Measurements from ENCODE around the gene KLRC3. TPM values are rescaled to one million over a fixed set of nuclear protein-coding genes. Genes with fewer than 3 reads are reported as not detected.
A peak's percentile ranks its signal among the peaks of the same experiment; 100 is the strongest.
"Not testable (repeated sequence)": the region's sequence is repeated elsewhere in the genome, so short reads cannot be mapped to it uniquely, and the experiment has no call there.

The KLRC3 gene
- total and polyA plus RNA-seq, 2 donors (not counting 1 experiment from before 2014, with no cell fraction given): not detected

GRCh38 chr12:10439608-10440274 lies 19.3 kb upstream of the KLRC3 start:
- not testable (repeated sequence) for H3K4me3 ChIP-seq (replicated peaks in 1 of 4; ENCODE audit: control extremely low read depth in 1 of 4, insufficient read depth in 1 of 4, low read depth in 3 of 4, low read length in 4 of 4); DNase-seq (ENCODE audit: low read depth in 2 of 2)

GRCh38 chr12:10437601-10438000 lies 17.2 kb upstream of the KLRC3 start:
- H3K9ac ChIP-seq (ENCODE audit: insufficient read depth, low read length); H4K20me1 ChIP-seq (ENCODE audit: control insufficient read depth, extremely low read depth, insufficient read depth, low read length); H3K4me3 ChIP-seq (replicated peaks in 1 of 4; ENCODE audit: control extremely low read depth in 1 of 4, insufficient read depth in 1 of 4, low read depth in 3 of 4, low read length in 4 of 4); H3K9me3 ChIP-seq (ENCODE audit: control insufficient read depth, insufficient read depth, low read depth, low read length); H2AFZ ChIP-seq (ENCODE audit: low read length); H3K27ac ChIP-seq (ENCODE audit: insufficient read depth, low read length); H3K79me2 ChIP-seq (ENCODE audit: control insufficient read depth, insufficient read depth, low read length); H3K4me1 ChIP-seq (ENCODE audit: control insufficient read depth, extremely low read depth, insufficient read depth, low read length); H3K4me2 ChIP-seq (ENCODE audit: extremely low read depth, insufficient read depth, low read length); H3K27me3 ChIP-seq (ENCODE audit: control insufficient read depth, insufficient read depth, low read length); H3K36me3 ChIP-seq (ENCODE audit: control insufficient read depth, insufficient read depth, low read length); DNase-seq (ENCODE audit: low read depth in 2 of 2): not testable (repeated sequence)

More at GRCh38 chr12:10439608-10440274, 19.3 kb upstream of the KLRC3 start:
- not testable (repeated sequence) for H3K9ac ChIP-seq (ENCODE audit: insufficient read depth, low read length); H3K4me2 ChIP-seq (ENCODE audit: extremely low read depth, insufficient read depth, low read length); H3K9me3 ChIP-seq (ENCODE audit: control insufficient read depth, insufficient read depth, low read depth, low read length); H4K20me1 ChIP-seq (ENCODE audit: control insufficient read depth, extremely low read depth, insufficient read depth, low read length); H3K79me2 ChIP-seq (ENCODE audit: control insufficient read depth, insufficient read depth, low read length); H2AFZ ChIP-seq (ENCODE audit: low read length); H3K36me3 ChIP-seq (ENCODE audit: control insufficient read depth, insufficient read depth, low read length); H3K27me3 ChIP-seq (ENCODE audit: control insufficient read depth, insufficient read depth, low read length); H3K4me1 ChIP-seq (ENCODE audit: control insufficient read depth, extremely low read depth, insufficient read depth, low read length); H3K27ac ChIP-seq (ENCODE audit: insufficient read depth, low read length)

GRCh38 chr12:10435816-10436215 lies 15.4 kb upstream of the KLRC3 start, which contains the start of gene KLRC2:
Gene KLRC2, minus strand, starts transcription at chr12:10436010. Its CDS starts 24 bp downstream, at chr12:10435986.
- not testable (repeated sequence) for H3K4me1 ChIP-seq (ENCODE audit: control insufficient read depth, extremely low read depth, insufficient read depth, low read length); H3K27me3 ChIP-seq (ENCODE audit: control insufficient read depth, insufficient read depth, low read length); H3K9me3 ChIP-seq (ENCODE audit: control insufficient read depth, insufficient read depth, low read depth, low read length); H3K9ac ChIP-seq (ENCODE audit: insufficient read depth, low read length); H4K20me1 ChIP-seq (ENCODE audit: control insufficient read depth, extremely low read depth, insufficient read depth, low read length); H3K79me2 ChIP-seq (ENCODE audit: control insufficient read depth, insufficient read depth, low read length); H2AFZ ChIP-seq (ENCODE audit: low read length); H3K4me2 ChIP-seq (ENCODE audit: extremely low read depth, insufficient read depth, low read length); H3K36me3 ChIP-seq (ENCODE audit: control insufficient read depth, insufficient read depth, low read length); H3K27ac ChIP-seq (ENCODE audit: insufficient read depth, low read length); H3K4me3 ChIP-seq (replicated peaks in 1 of 4; ENCODE audit: control extremely low read depth in 1 of 4, insufficient read depth in 1 of 4, low read depth in 3 of 4, low read length in 4 of 4)
- DNase-seq (ENCODE audit: low read depth in 2 of 2): peak in 1 of 2 donors; percentile 24

GRCh38 chr12:10430623-10431022 lies 10.2 kb upstream of the KLRC3 start:
- H3K4me3 ChIP-seq (replicated peaks in 1 of 4; ENCODE audit: control extremely low read depth in 1 of 4, insufficient read depth in 1 of 4, low read depth in 3 of 4, low read length in 4 of 4); H3K4me1 ChIP-seq (ENCODE audit: control insufficient read depth, extremely low read depth, insufficient read depth, low read length); H3K27ac ChIP-seq (ENCODE audit: insufficient read depth, low read length); H2AFZ ChIP-seq (ENCODE audit: low read length); DNase-seq (ENCODE audit: low read depth in 2 of 2); H3K4me2 ChIP-seq (ENCODE audit: extremely low read depth, insufficient read depth, low read length); H3K9me3 ChIP-seq (ENCODE audit: control insufficient read depth, insufficient read depth, low read depth, low read length); H3K36me3 ChIP-seq (ENCODE audit: control insufficient read depth, insufficient read depth, low read length); H3K27me3 ChIP-seq (ENCODE audit: control insufficient read depth, insufficient read depth, low read length); H4K20me1 ChIP-seq (ENCODE audit: control insufficient read depth, extremely low read depth, insufficient read depth, low read length); H3K79me2 ChIP-seq (ENCODE audit: control insufficient read depth, insufficient read depth, low read length); H3K9ac ChIP-seq (ENCODE audit: insufficient read depth, low read length): not testable (repeated sequence)

GRCh38 chr12:10425938-10426337 lies 5.5 kb upstream of the KLRC3 start:
- H3K4me1 ChIP-seq (ENCODE audit: control insufficient read depth, extremely low read depth, insufficient read depth, low read length); H3K9me3 ChIP-seq (ENCODE audit: control insufficient read depth, insufficient read depth, low read depth, low read length); H3K27ac ChIP-seq (ENCODE audit: insufficient read depth, low read length); H3K36me3 ChIP-seq (ENCODE audit: control insufficient read depth, insufficient read depth, low read length); H3K79me2 ChIP-seq (ENCODE audit: control insufficient read depth, insufficient read depth, low read length); H3K27me3 ChIP-seq (ENCODE audit: control insufficient read depth, insufficient read depth, low read length); DNase-seq (ENCODE audit: low read depth in 2 of 2); H2AFZ ChIP-seq (ENCODE audit: low read length); H3K4me3 ChIP-seq (replicated peaks in 1 of 4; ENCODE audit: control extremely low read depth in 1 of 4, insufficient read depth in 1 of 4, low read depth in 3 of 4, low read length in 4 of 4); H3K4me2 ChIP-seq (ENCODE audit: extremely low read depth, insufficient read depth, low read length); H4K20me1 ChIP-seq (ENCODE audit: control insufficient read depth, extremely low read depth, insufficient read depth, low read length); H3K9ac ChIP-seq (ENCODE audit: insufficient read depth, low read length): not testable (repeated sequence)

- not testable (repeated sequence) for H3K79me2 ChIP-seq (ENCODE audit: control insufficient read depth, insufficient read depth, low read length); H3K9me3 ChIP-seq (ENCODE audit: control insufficient read depth, insufficient read depth, low read depth, low read length); H2AFZ ChIP-seq (ENCODE audit: low read length); H4K20me1 ChIP-seq (ENCODE audit: control insufficient read depth, extremely low read depth, insufficient read depth, low read length); H3K4me1 ChIP-seq (ENCODE audit: control insufficient read depth, extremely low read depth, insufficient read depth, low read length); H3K9ac ChIP-seq (ENCODE audit: insufficient read depth, low read length); H3K4me2 ChIP-seq (ENCODE audit: extremely low read depth, insufficient read depth, low read length); H3K36me3 ChIP-seq (ENCODE audit: control insufficient read depth, insufficient read depth, low read length); H3K27me3 ChIP-seq (ENCODE audit: control insufficient read depth, insufficient read depth, low read length); H3K4me3 ChIP-seq (replicated peaks in 1 of 4; ENCODE audit: control extremely low read depth in 1 of 4, insufficient read depth in 1 of 4, low read depth in 3 of 4, low read length in 4 of 4); H3K27ac ChIP-seq (ENCODE audit: insufficient read depth, low read length); DNase-seq (ENCODE audit: low read depth in 2 of 2)
Measured at GRCh38 chr12:10424260-10424899, 4.0 kb upstream of the KLRC3 start.

GRCh38 chr12:10422159-10422558 lies 1.8 kb upstream of the KLRC3 start:
- H3K36me3 ChIP-seq (ENCODE audit: control insufficient read depth, insufficient read depth, low read length); DNase-seq (ENCODE audit: low read depth in 2 of 2); H3K9ac ChIP-seq (ENCODE audit: insufficient read depth, low read length); H2AFZ ChIP-seq (ENCODE audit: low read length); H3K27ac ChIP-seq (ENCODE audit: insufficient read depth, low read length); H4K20me1 ChIP-seq (ENCODE audit: control insufficient read depth, extremely low read depth, insufficient read depth, low read length); H3K9me3 ChIP-seq (ENCODE audit: control insufficient read depth, insufficient read depth, low read depth, low read length); H3K4me2 ChIP-seq (ENCODE audit: extremely low read depth, insufficient read depth, low read length); H3K4me1 ChIP-seq (ENCODE audit: control insufficient read depth, extremely low read depth, insufficient read depth, low read length); H3K79me2 ChIP-seq (ENCODE audit: control insufficient read depth, insufficient read depth, low read length); H3K27me3 ChIP-seq (ENCODE audit: control insufficient read depth, insufficient read depth, low read length); H3K4me3 ChIP-seq (replicated peaks in 1 of 4; ENCODE audit: control extremely low read depth in 1 of 4, insufficient read depth in 1 of 4, low read depth in 3 of 4, low read length in 4 of 4): not testable (repeated sequence)

All from fibroblast of lung (primary cell).